Body of pancreas (tissue), 4 donors: Measurements from ENCODE around the gene SMIM3. TPM values are rescaled to one million over a fixed set of nuclear protein-coding genes. Genes with fewer than 3 reads are reported as not detected.
A peak's percentile ranks its signal among the peaks of the same experiment; 100 is the strongest.

Source experiments
- ATAC-seq: fragments of 150-250 bp; one replicate; pipeline ENCODE4 v1.9.1; 2016
- DNase-seq, 4 donors: peaks; one replicate each; pipeline ENCODE4 v3.0.0-alpha.2; 2019
- H3K27ac ChIP-seq, 4 donors: fragments of 200-600 bp; sonication (generic); 1 replicate in 3 of 4; 2 replicates in 1 of 4; pipeline versions ENCODE4 v1.5.1 to v1.6.1; 2016 to 2019; ENCODE audit warnings: mild to moderate bottlenecking in 1 of 4, mixed read lengths in 1 of 4, moderate library complexity in 1 of 4
- H3K27me3 ChIP-seq, 2 donors: fragments of 200-600 bp; sonication (generic); one replicate each; pipeline ENCODE4 v1.6.0; 2016; ENCODE audit warnings: mild to moderate bottlenecking in 1 of 2
- H3K36me3 ChIP-seq, 2 donors: fragments of 200-600 bp; sonication (generic); replicated peaks in 1 of 2; 2 replicates each; pipeline ENCODE4 v1.5.1; 2016; ENCODE audit warnings: low read depth in 2 of 2; ENCODE audit not compliant: insufficient read depth in 1 of 2
- H3K4me1 ChIP-seq: fragments of 200-600 bp; sonication (generic); one replicate; pipeline ENCODE4 v1.6.0; 2016
- H3K4me3 ChIP-seq, 2 donors: fragments of 200-600 bp; sonication (generic); 1 replicate in 1 of 2; 2 replicates in 1 of 2; pipeline ENCODE4 v1.5.1; 2016 to 2019
- H3K9me3 ChIP-seq, 3 donors: fragments of 200-600 bp; sonication (generic); 1 replicate in 2 of 3; 2 replicates in 1 of 3; pipeline ENCODE4 v1.5.1; 2016
- POLR2A ChIP-seq, 3 donors: fragments of 450-650 bp; IDR thresholded peaks; one replicate each; pipeline ENCODE4 v1.6.1; 2016; ENCODE audit warnings: antibody characterized with exemption in 3 of 3, mild to moderate bottlenecking in 2 of 3
- WGBS, 2 donors: methylation state at CpG; one replicate each; pipeline ENCODE4 v1.1.5; 2017; 5-methylcytosine and 5-hydroxymethylcytosine counted together
- intact Hi-C: fragments of 100-400 bp; cut with DNase I; formaldehyde crosslinking; loops from one replicate; pipeline ENCODE4 v1.15.1; 2023
- total RNA-seq, 2 donors: library from RNA; depleted of rRNA; stranded (reverse); fragments of >200 nt; gene quantifications; one replicate each; pipeline ENCODE4 v1.1.0, GENCODE V29; 2016
- TF ChIP-seq, protein P1 (sequence below), 7 experiments: fragments of 450-650 bp in 4 of 7; fragments of 200-600 bp in 3 of 7; sonication (generic) in 3 of 7; IDR thresholded peaks; one replicate each; pipeline ENCODE4 v1.5.1; 2016 to 2019; ENCODE audit warnings: antibody characterized with exemption in 7 of 7

Gene SMIM3
- total RNA-seq, 2 donors from 2014 or later, result 40.2 to 51.6 TPM

- WGBS, 2 donors, result 55 to 62% methylated on average over 3 of the region's 3 CpGs
- peaks cover 44% of the 10 kb centered on the region for H3K4me1 ChIP-seq
- intact Hi-C loops, result no loop called here
Measured at GRCh38 chr5:150751096-150751891, 27.3 kb upstream of the SMIM3 start.

GRCh38 chr5:150753463-150753862, 25.1 kb upstream of the SMIM3 start:
- WGBS, 2 donors, result 55% methylated on average over 5 of the region's 5 CpGs
- intact Hi-C loops, result no loop called here
- Histone ChIP-seq H3K27me3 (no peaks in the 10 kb centered on the region), H3K4me1 (peaks cover 57% of the 10 kb centered on the region), H3K36me3 (peaks cover 0 to 9% of the 10 kb centered on the region in 2 donors), H3K27ac (peak overlapping the region in 3 of 4 donors; percentile 55 to 76 (median 57)), H3K9me3 (no peaks in the 10 kb centered on the region), H3K4me3 (no peak overlapping the region)
- ATAC-seq (no peak), DNase-seq (no peak)
- TF ChIP-seq POLR2A (IDR thresholded peaks at IDR 0.05), result no peak
- TF ChIP-seq, protein P1, sequence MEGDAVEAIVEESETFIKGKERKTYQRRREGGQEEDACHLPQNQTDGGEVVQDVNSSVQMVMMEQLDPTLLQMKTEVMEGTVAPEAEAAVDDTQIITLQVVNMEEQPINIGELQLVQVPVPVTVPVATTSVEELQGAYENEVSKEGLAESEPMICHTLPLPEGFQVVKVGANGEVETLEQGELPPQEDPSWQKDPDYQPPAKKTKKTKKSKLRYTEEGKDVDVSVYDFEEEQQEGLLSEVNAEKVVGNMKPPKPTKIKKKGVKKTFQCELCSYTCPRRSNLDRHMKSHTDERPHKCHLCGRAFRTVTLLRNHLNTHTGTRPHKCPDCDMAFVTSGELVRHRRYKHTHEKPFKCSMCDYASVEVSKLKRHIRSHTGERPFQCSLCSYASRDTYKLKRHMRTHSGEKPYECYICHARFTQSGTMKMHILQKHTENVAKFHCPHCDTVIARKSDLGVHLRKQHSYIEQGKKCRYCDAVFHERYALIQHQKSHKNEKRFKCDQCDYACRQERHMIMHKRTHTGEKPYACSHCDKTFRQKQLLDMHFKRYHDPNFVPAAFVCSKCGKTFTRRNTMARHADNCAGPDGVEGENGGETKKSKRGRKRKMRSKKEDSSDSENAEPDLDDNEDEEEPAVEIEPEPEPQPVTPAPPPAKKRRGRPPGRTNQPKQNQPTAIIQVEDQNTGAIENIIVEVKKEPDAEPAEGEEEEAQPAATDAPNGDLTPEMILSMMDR (IDR thresholded peaks at IDR 0.05), result no peak

More at GRCh38 chr5:150751096-150751891, 27.3 kb upstream of the SMIM3 start:
- DNase-seq (no peak), ATAC-seq (no peak)
- peaks cover 0 to 9% of the 10 kb centered on the region in 2 donors for H3K36me3 ChIP-seq
- peak overlapping the region in 1 of 4 donors; percentile 10 for H3K27ac ChIP-seq
- H3K4me3 ChIP-seq, result no peak overlapping the region
- H3K27me3 ChIP-seq, result no peaks in the 10 kb centered on the region
- TF ChIP-seq POLR2A (IDR thresholded peaks at IDR 0.05), result no peak
- TF ChIP-seq, protein P1 (IDR thresholded peaks at IDR 0.05), result no peak
- H3K9me3 ChIP-seq, result no peaks in the 10 kb centered on the region

DNA sequence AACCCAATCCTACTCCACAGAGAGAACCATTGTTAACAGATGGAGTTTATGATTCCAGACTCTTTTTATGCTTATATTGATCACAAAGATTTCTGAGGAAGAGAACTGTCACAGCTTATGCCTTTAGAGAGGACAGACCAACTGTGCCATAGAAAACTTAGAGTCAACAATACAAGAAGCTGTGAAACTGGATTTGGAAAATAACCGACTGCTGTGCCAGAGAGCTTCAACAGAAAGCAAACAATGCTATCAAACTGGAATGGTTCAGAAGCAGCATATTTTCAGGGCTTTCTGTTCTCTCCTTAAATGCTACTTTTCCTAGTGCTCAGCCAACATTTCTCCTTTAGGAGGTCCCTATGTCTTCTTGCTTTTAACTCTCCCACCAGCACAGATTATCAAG, 24.7 kb upstream of the SMIM3 start:
- Histone ChIP-seq H3K4me3 (no peak overlapping the region), H3K9me3 (no peaks in the 10 kb centered on the region), H3K27ac (peak overlapping the region; percentile 35 to 76 (median 56)), H3K36me3 (peaks cover 0 to 9% of the 10 kb centered on the region in 2 donors), H3K4me1 (peaks cover 57% of the 10 kb centered on the region), H3K27me3 (no peaks in the 10 kb centered on the region)
- intact Hi-C loops, result no loop called here
- peak in 2 of 4 donors; percentile 33 to 47 for DNase-seq
- ATAC-seq, result no peak
- TF ChIP-seq, protein P1 (IDR thresholded peaks at IDR 0.05), result no peak
- no peak for TF ChIP-seq POLR2A (IDR thresholded peaks at IDR 0.05)
- WGBS, 2 donors, result 21 to 26% methylated on average over 1 of the region's 1 CpG

- Histone ChIP-seq H3K27me3 (no peaks in the 10 kb centered on the region), H3K9me3 (no peaks in the 10 kb centered on the region), H3K4me3 (no peak overlapping the region), H3K27ac (peak overlapping the region in 2 of 4 donors; percentile 20 to 97), H3K36me3 (peaks cover 0 to 3% of the 10 kb centered on the region in 2 donors), H3K4me1 (peaks cover 48% of the 10 kb centered on the region)
- no peak for DNase-seq
- TF ChIP-seq POLR2A (IDR thresholded peaks at IDR 0.05), result no peak
- TF ChIP-seq, protein P1 (IDR thresholded peaks at IDR 0.05), result no peak
- intact Hi-C loops, result no loop called here
- WGBS, 2 donors, result 73 to 80% methylated on average over 1 of the region's 1 CpG
- no peak for ATAC-seq
Measured at GRCh38 chr5:150757087-150757649, 21.4 kb upstream of the SMIM3 start.
